GM12801 (cell line): ENCODE results near the gene TRIM42.

Experiments used
- TF ChIP-seq, protein P1 (sequence below): IDR thresholded peaks from one replicate; pipeline ENCODE4 v1.5.1; 2011; ENCODE audit warnings: control low read depth; ENCODE audit not compliant: insufficient read length; ENCODE audit errors: extremely low read depth

Gene TRIM42

DNA sequence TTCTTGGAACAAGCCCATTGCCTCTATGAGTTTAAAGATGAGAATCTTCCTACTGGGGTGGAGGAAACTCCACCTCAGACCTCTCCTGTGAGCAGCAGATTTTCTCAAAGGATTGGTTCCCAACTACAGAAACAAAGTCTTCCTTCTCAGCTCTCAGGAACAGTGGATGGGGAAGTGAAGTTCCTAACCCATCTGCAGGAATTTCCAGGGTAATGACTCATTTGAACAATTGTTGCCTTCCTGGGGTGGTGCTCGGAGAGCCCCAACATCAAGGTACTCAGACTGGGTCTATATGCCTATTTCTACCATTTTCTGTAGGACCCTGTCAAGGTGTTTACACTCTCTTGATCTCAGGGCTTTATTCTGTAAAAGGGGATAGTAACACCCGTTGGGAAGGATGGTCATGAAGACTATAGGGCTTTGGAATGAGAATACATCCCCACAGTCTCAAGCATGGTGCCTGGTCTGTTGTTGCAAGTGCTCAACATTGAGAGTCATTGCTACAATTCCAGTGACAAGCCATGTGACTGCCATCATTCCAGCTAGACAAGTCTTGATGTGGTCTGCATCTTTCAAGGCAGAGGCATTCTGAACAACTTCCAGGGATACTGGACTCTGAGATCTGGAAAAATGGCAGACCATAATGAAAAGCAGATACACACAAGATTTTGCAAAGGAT is 33.0 kb downstream of the TRIM42 start:
- TF ChIP-seq, protein P1, sequence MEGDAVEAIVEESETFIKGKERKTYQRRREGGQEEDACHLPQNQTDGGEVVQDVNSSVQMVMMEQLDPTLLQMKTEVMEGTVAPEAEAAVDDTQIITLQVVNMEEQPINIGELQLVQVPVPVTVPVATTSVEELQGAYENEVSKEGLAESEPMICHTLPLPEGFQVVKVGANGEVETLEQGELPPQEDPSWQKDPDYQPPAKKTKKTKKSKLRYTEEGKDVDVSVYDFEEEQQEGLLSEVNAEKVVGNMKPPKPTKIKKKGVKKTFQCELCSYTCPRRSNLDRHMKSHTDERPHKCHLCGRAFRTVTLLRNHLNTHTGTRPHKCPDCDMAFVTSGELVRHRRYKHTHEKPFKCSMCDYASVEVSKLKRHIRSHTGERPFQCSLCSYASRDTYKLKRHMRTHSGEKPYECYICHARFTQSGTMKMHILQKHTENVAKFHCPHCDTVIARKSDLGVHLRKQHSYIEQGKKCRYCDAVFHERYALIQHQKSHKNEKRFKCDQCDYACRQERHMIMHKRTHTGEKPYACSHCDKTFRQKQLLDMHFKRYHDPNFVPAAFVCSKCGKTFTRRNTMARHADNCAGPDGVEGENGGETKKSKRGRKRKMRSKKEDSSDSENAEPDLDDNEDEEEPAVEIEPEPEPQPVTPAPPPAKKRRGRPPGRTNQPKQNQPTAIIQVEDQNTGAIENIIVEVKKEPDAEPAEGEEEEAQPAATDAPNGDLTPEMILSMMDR, result no peak

DNA sequence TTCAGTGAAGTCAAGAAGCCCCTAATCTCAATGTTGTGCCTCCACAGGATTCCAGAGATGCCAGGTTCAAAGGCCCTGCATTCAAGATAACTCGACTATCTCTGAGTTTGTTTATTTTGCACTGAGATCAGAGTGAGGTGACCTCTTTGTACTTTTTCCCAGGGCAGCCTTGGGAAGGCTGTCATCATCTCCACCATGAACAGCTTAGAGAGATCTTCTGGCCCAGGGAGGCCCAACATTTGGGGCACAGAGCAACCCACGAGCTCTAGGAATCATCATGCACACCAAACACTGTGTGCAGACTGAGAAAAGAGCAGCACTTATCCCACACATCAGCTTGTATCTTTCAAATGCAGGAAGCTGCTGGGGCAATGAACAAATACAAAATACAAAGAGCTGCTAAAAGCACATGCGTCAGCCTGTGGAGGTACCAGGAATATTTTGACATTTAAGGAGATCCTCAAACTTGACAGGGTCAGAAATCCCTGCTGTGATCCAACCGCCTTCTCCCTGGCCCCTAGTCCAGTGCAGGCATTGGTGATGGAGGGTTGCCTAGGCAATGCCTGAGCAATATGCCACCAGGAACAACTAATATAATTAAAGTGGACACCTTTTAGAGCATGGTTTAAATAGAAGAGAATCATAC is 33.6 kb downstream of the TRIM42 start:
- TF ChIP-seq, protein P1, result no peak

DNA sequence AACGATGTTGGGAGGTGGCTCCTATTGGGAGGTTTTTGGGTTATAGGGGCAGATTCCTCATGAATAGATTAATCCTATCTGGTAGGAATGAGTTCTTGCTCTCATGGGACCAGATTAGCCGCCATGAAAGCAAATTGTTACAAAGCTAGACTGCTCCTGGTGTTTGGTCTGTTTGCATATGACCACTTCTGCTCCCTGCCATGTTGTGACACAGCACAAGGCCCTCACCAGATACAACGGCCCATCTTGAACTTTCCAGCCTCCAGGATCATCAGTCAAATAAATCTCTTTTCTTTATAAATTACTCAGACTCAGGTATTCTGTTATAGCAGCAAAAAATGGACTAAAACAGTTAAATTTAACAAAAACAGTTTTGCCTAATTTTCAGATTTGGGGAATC is 34.4 kb downstream of the TRIM42 start:
- TF ChIP-seq, protein P1, result no peak

DNA sequence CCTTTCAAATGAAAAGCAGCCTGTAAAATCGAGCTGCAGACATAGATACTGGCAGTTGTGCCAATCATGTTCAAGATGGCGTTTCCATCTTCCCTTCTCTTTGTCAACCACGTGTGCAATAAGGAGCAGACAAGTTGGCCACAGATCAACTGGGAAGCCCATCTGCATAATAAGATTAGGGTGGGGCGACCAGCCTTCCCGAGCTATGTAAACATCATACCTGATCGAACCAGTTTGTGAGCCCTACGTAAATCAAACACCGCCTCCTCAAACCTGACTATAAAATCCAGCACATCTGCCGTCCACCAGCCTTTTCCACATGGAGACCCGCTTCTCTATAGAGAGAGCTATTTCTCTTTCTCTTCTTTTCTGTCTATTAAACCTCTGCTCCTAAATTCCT is 37.2 kb downstream of the TRIM42 start:
- TF ChIP-seq, protein P1, result no peak

DNA sequence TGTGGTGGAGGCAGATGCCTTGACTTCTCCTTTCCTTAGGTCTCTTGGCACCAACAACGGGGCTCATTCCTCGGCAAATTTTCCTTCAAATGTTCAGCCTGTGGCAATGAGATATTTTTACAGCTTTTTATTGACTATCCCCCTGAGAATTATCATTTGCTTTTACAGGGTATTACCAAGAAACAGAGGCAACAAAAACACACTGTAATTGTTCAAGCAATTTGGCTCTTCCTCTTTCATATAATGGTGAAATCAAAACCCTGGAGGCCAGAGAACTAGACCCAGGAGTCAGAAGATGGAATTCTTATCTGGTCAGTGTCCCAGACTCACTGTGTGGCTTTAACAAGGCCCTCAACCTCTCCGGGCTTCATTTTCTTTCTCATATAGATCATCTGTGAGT is 40.1 kb downstream of the TRIM42 start:
- TF ChIP-seq, protein P1, result no peak

DNA sequence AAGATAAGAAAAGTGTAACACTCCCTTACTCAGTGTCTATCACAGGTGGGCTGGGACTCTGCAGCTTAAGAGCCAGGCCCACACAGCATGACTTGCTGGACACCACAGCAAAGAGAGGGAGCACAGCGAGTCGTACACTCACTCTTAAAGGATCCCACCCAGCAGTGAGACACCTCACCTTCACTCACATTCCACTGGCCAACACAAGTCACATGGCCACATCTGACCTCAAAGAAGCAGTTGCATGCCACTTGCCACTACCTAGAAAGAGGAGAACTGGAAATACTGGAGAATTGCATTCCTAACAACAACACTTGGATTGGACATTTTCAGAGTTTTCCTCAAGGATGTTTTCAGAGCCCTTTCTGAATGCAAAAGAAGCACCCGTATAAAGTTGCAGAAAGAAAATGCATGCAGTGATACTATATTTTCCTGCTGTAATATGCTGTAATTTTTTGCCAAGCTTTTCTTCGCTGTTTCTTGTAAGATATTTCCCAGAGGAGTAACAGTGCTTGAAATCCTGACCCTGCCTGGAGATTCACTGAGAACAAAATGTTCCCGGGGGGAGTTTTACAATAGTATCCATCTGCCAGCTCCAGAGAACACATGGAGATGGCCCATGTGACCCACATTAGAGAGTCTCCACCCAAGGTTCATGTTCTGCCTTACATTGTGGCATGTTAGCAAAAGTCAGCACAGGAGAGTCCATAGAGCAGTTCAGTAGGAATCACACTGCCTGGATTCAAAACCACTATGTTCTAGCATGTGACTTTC is 42.2 kb downstream of the TRIM42 start:
- TF ChIP-seq, protein P1, result no peak

DNA sequence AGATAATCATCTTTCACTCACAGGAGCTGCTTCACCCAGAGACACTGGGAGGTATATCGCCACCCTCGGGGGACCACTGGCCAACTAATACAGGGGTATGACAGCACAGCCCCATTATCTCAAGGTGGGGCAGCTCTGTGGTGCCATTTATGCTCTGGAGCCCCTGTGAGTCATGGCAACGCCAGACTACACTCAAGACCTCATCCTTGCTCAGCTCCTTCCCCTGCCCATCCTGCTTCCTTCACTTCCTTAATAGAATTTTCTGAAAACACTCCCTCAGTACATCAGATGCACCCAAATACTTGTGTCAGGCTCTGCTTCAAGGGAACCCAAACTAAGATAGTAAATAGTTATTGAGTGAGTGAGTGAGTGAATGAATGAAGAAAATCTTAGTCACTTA is 45.7 kb downstream of the TRIM42 start:
- TF ChIP-seq, protein P1, result no peak
